ENCODE results near the gene TMEM101. TPM values are rescaled to one million over a fixed set of nuclear protein-coding genes. Genes with fewer than 3 reads are reported as not detected.
A peak's percentile ranks its signal among the peaks of the same experiment; 100 is the strongest.

The TMEM101 gene
- 10 to 100 TPM; 28.6 to 80.8 (median 41.0) TPM for total RNA-seq

DNA sequence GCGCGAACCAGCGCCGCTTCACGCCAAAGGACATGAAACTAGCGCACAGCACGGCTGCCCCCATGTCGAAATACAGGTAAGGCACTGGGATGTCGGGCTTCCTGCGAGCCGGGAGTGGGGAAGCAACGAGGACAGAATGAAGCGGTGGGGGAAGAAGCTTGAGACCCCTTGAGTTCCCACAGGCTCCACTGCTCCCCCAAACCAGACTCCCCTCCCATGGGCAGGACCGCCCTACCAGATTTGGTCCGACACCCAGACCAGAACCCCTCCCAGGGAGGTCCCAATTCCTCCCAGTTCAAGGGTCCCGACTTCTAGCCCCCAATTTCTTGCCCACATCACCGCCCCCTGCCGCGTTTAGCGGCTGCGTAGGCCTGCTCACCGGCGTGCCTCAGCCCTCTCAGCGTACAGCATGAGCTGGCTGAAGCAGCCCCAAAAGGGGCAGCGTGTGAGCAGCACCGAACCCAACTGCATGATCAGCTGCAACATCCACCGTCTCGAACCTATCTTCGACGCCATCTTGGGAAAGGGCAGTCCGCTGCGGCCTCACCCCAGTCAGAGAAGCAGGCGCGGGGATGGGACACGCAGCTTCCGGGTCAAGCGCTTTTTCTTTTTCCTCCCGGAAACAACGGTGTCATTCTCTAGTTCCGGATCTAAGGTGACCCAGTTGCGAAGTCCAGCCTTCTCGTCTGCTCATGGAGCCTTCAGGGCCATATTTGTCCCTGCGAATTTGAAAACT, at the start of gene TMEM101:
TMEM101 (minus strand) TSS at position 527 of the 736 bp plus-strand sequence; CDS start at position 516, 11 bp downstream.
- peaks cover 0 to 6% of the 10 kb centered on the region in 2 donors for H3K4me1 ChIP-seq
- no peaks in the 10 kb centered on the region for H3K36me3 ChIP-seq
- peak; percentile 85 to 87 for DNase-seq (ENCODE audit: low spot score in 2 of 2)
- H3K27ac ChIP-seq = peak within 1 kb of the TSS; percentile 68 to 72
- H3K9me3 ChIP-seq = no peaks in the 10 kb centered on the region
- TF ChIP-seq POLR2AphosphoS5 (IDR thresholded peaks at IDR 0.05) = peak; percentile 78 to 85 (median 85)
- TF ChIP-seq, protein P1, sequence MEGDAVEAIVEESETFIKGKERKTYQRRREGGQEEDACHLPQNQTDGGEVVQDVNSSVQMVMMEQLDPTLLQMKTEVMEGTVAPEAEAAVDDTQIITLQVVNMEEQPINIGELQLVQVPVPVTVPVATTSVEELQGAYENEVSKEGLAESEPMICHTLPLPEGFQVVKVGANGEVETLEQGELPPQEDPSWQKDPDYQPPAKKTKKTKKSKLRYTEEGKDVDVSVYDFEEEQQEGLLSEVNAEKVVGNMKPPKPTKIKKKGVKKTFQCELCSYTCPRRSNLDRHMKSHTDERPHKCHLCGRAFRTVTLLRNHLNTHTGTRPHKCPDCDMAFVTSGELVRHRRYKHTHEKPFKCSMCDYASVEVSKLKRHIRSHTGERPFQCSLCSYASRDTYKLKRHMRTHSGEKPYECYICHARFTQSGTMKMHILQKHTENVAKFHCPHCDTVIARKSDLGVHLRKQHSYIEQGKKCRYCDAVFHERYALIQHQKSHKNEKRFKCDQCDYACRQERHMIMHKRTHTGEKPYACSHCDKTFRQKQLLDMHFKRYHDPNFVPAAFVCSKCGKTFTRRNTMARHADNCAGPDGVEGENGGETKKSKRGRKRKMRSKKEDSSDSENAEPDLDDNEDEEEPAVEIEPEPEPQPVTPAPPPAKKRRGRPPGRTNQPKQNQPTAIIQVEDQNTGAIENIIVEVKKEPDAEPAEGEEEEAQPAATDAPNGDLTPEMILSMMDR (IDR thresholded peaks at IDR 0.05) = no peak
- TF ChIP-seq POLR2A (IDR thresholded peaks at IDR 0.05) = no peak
- H3K4me3 ChIP-seq = peak within 1 kb of the TSS; percentile 69 to 87 (median 85)
- no peaks in the 10 kb centered on the region for H3K27me3 ChIP-seq
- intact Hi-C loops (cut with DNase I; ENCODE audit: low total_unique reads) = no loop called here

DNA sequence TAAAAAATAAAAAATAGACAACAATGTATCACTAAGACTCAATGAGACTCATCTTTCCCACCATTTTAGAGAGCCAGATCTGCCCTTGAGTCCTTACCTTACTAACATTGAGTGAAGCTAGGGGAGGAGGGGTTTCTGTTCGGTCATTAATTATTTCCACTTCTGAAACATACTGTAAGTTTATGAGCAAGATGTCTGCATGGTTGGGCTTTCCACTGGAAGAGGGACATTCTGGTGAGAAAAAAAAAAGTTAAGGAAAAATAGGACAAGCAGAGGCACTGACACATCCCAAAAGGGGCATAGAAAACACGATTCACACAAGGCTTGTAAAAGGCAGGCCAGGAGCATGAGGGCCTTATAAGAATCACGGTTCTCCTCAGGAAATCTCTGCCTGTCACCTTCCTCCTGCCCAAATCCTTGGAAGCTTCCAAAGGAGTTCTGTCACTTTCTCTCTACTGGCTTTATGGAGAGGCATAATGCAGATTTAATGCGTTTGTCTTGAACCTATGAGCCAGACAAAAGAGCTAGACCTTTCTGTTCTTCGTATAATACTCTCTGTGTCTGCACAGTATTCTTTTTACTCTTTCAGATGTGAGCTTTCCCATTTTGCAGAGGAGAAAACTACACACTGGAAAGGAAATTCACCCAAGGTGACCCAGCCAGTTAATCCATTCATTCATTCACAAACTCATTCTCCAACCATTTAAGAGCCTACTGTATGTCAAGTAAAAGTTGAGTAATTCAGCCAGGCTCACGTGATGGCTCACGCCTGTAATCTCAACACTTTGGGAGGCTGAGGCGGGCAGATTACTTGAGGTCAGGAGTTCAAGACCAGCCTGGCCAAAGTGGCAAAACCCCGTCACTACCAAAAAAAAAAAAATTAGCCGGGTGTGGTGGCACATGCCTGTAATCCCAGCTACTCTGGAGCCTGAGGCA, 49.2 kb upstream of the TMEM101 start:
- Histone ChIP-seq H3K4me1 (no peaks in the 10 kb centered on the region), H3K27ac (no peak overlapping the region), H3K4me3 (no peak overlapping the region), H3K36me3 (no peaks in the 10 kb centered on the region), H3K9me3 (no peaks in the 10 kb centered on the region), H3K27me3 (no peaks in the 10 kb centered on the region)
- intact Hi-C loops (cut with DNase I; ENCODE audit: low total_unique reads) = no loop called here
- no peak for TF ChIP-seq POLR2AphosphoS5 (IDR thresholded peaks at IDR 0.05)
- TF ChIP-seq, protein P1 (IDR thresholded peaks at IDR 0.05) = no peak
- no peak for TF ChIP-seq POLR2A (IDR thresholded peaks at IDR 0.05)
- no peak for DNase-seq (ENCODE audit: low spot score in 2 of 2)

DNA sequence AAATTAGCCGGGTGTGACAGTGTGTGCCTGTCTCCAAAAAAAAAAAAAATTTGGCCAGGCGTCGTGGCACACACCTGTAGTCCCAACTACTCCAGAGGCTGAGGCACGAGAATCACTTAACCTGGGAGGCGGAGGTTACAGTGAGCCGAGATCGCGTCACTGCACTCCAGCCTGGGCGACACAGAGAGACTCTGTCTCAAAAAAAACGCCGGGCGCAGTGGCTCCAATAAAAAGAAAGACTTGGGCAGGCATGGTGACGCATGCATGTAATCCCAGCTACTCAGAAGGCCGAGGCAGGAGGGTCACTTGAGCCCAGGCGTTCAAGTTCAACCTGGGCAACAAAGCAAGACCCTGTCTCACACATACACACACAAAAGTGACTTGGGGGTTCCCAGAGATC, 48.1 kb upstream of the TMEM101 start:
- H3K9me3 ChIP-seq = no peaks in the 10 kb centered on the region
- H3K27me3 ChIP-seq = no peaks in the 10 kb centered on the region
- H3K4me1 ChIP-seq = no peaks in the 10 kb centered on the region
- no peak for DNase-seq (ENCODE audit: low spot score in 2 of 2)
- TF ChIP-seq, protein P1 (IDR thresholded peaks at IDR 0.05) = no peak
- TF ChIP-seq POLR2A (IDR thresholded peaks at IDR 0.05) (no peak), POLR2AphosphoS5 (IDR thresholded peaks at IDR 0.05) (no peak)
- no peaks in the 10 kb centered on the region for H3K36me3 ChIP-seq
- no peak overlapping the region for H3K4me3 ChIP-seq
- no peak overlapping the region for H3K27ac ChIP-seq
- intact Hi-C loops (cut with DNase I; ENCODE audit: low total_unique reads) = no loop called here

DNA sequence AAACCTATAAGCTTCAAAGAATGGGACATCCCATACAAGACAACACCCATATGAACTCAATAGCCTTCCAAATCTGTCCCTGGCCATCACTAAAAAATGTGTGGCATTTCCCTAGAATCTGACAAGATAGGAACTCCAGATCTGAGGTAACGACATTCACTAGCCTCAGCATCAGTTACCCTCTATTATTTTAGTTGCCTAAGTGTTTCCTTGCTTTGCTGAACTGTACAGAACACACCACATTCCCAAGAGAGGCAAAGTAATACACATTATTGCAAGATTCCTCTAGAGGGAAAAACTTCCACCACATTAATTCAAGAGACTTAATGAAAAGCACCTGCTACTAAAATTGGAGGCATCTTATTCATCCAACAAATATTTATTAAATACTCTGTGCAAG, 46.7 kb upstream of the TMEM101 start:
- no peak overlapping the region for H3K27ac ChIP-seq
- no peaks in the 10 kb centered on the region for H3K27me3 ChIP-seq
- H3K4me1 ChIP-seq = no peaks in the 10 kb centered on the region
- DNase-seq (ENCODE audit: low spot score in 2 of 2) = no peak
- no peak overlapping the region for H3K4me3 ChIP-seq
- TF ChIP-seq POLR2AphosphoS5 (IDR thresholded peaks at IDR 0.05) (no peak), POLR2A (IDR thresholded peaks at IDR 0.05) (no peak)
- TF ChIP-seq, protein P1 (IDR thresholded peaks at IDR 0.05) = no peak
- no peaks in the 10 kb centered on the region for H3K9me3 ChIP-seq
- H3K36me3 ChIP-seq = no peaks in the 10 kb centered on the region
- intact Hi-C loops (cut with DNase I; ENCODE audit: low total_unique reads) = no loop called here

Data from breast epithelium (tissue), 4 donors.